Gastrocnemius medialis (tissue), 4 donors: ENCODE results near the gene CDK3.

Source experiments
- CTCF ChIP-seq, 5 experiments: fragments of 450-650 bp in 3 of 5; fragments of 200-600 bp in 2 of 5; sonication (generic) in 2 of 5; IDR thresholded peaks in 4 of 5; conservative IDR thresholded peaks in 1 of 5; 1 replicate in 4 of 5; 2 replicates in 1 of 5; pipeline ENCODE4 v1.5.1; 2016 to 2019; ENCODE audit warnings: antibody characterized with exemption in 5 of 5, mild to moderate bottlenecking in 3 of 5, moderate library complexity in 3 of 5
- POLR2A ChIP-seq, 2 donors: fragments of 450-650 bp; IDR thresholded peaks; one replicate each; pipeline ENCODE4 v1.6.1; 2017; ENCODE audit warnings: antibody characterized with exemption in 2 of 2, mild to moderate bottlenecking in 2 of 2, moderate library complexity in 2 of 2

- TF ChIP-seq CTCF (IDR thresholded peaks at IDR 0.05 in 4 of 5, conservative IDR thresholded peaks at IDR 0.05 in 1 of 5) (peak; percentile 32 to 60 (median 45)), POLR2A (IDR thresholded peaks at IDR 0.05) (peak; percentile 82 to 91)
These were observed 21.5 kb upstream of the CDK3 start, which contains the start of the genes ACOX1 and TEN1 for GRCh38 chr17:75978938-75979704.
